ENCODE data around the gene FAM170B.

DNA sequence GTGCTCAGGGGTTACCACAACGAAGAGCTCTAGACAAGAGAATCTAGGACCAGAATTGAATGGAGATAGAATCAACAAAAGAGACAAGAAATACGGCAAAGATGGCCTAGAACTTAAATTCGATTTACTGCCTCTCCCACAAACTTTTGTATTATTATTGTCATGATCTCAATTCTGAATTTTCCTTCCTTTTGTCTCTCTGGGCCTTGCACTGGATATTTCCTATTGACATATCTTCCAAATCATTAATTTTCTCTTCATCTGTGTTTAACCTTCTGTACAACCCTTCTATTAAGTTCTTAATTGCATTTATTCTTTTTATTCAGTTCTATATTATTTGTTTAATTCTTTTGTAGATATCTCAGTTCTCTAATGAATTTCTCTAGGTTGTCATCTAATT is 46.9 kb downstream of the FAM170B start:
- TF ChIP-seq POLR2A (IDR thresholded peaks at IDR 0.05) = no peak
- TF ChIP-seq, protein P1, sequence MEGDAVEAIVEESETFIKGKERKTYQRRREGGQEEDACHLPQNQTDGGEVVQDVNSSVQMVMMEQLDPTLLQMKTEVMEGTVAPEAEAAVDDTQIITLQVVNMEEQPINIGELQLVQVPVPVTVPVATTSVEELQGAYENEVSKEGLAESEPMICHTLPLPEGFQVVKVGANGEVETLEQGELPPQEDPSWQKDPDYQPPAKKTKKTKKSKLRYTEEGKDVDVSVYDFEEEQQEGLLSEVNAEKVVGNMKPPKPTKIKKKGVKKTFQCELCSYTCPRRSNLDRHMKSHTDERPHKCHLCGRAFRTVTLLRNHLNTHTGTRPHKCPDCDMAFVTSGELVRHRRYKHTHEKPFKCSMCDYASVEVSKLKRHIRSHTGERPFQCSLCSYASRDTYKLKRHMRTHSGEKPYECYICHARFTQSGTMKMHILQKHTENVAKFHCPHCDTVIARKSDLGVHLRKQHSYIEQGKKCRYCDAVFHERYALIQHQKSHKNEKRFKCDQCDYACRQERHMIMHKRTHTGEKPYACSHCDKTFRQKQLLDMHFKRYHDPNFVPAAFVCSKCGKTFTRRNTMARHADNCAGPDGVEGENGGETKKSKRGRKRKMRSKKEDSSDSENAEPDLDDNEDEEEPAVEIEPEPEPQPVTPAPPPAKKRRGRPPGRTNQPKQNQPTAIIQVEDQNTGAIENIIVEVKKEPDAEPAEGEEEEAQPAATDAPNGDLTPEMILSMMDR (IDR thresholded peaks at IDR 0.05 in 4 of 5, conservative IDR thresholded peaks at IDR 0.05 in 1 of 5) = no peak

Data from gastrocnemius medialis (tissue), 4 donors.